Ascending aorta (tissue), 2 donors: ENCODE data around the gene CDC26. TPM values are rescaled to one million over a fixed set of nuclear protein-coding genes. Genes with fewer than 3 reads are reported as not detected.

Source experiments
- DNase-seq, 2 donors: peaks; one replicate each; pipeline ENCODE4 v3.0.0-alpha.2; 2019; ENCODE audit warnings: low spot score in 2 of 2
- H3K27ac ChIP-seq, 2 donors: fragments of 200-600 bp; sonication (generic); one replicate each; pipeline ENCODE4 v1.5.1; 2016 to 2017; ENCODE audit warnings: mild to moderate bottlenecking in 1 of 2
- H3K27me3 ChIP-seq: fragments of 200-600 bp; sonication (generic); one replicate; pipeline ENCODE4 v1.5.1; 2017
- H3K36me3 ChIP-seq, 2 donors: fragments of 200-600 bp; sonication (generic); one replicate each; pipeline ENCODE4 v1.5.1; 2016
- H3K4me1 ChIP-seq, 2 donors: fragments of 200-600 bp; sonication (generic); one replicate each; pipeline ENCODE4 v1.5.1; 2016 to 2017; ENCODE audit warnings: mild to moderate bottlenecking in 1 of 2
- H3K4me3 ChIP-seq, 2 donors: fragments of 200-600 bp; sonication (generic); one replicate each; pipeline ENCODE4 v1.5.1; 2016 to 2017; ENCODE audit warnings: mild to moderate bottlenecking in 1 of 2
- H3K9me3 ChIP-seq, 2 donors: fragments of 200-600 bp; sonication (generic); one replicate each; pipeline ENCODE4 v1.5.1; 2016
- CTCF ChIP-seq, 3 experiments: fragments of 200-600 bp in 2 of 3; fragments of 450-650 bp in 1 of 3; sonication (generic) in 2 of 3; IDR thresholded peaks; one replicate each; pipeline ENCODE4 v1.5.1; 2016 to 2019; ENCODE audit warnings: antibody characterized with exemption in 3 of 3, mild to moderate bottlenecking in 1 of 3, moderate library complexity in 1 of 3
- intact Hi-C: fragments of 100-400 bp; cut with DNase I; formaldehyde crosslinking; loops from one replicate; pipeline ENCODE4 v1.15.1; 2023
- total RNA-seq: library from RNA; depleted of rRNA; stranded (reverse); fragments of >200 nt; gene quantifications from one replicate; pipeline ENCODE4 v1.1.0, GENCODE V29; 2016

The CDC26 gene
- total RNA-seq, 1 donor from 2014 or later, result 1.2 TPM

GRCh38 chr9:113269871-113270270, 5.5 kb downstream of the CDC26 start:
- Histone ChIP-seq H3K27me3 (no peaks in the 10 kb centered on the region), H3K27ac (no peak overlapping the region), H3K4me3 (no peak overlapping the region), H3K4me1 (peaks cover 0 to 2% of the 10 kb centered on the region in 2 donors), H3K36me3 (peaks cover 51 to 70% of the 10 kb centered on the region in 2 donors), H3K9me3 (no peaks in the 10 kb centered on the region)
- intact Hi-C loops, result no loop called here
- no peak for TF ChIP-seq CTCF (IDR thresholded peaks at IDR 0.05)
- DNase-seq, result no peak

DNA sequence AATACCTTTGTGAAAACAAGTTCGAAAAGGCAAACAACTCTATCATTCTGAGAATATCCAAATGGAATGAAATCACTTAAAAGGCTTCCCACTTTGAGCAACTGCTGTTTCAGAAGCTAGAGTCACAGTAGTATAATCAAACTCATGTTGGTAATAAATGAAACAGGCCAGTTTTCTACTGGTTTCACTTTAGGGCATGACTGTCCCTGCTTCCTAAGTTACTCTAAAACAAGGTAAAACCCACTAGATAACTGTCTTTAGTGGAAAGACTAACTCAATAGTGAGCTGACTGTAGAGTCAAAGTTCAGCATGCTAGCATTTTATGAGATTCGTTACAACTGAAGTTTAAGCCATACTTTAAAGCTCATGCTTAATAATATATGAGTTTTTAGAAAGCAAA, 6.0 kb downstream of the CDC26 start:
- H3K4me3 ChIP-seq, result no peak overlapping the region
- H3K27me3 ChIP-seq, result no peaks in the 10 kb centered on the region
- H3K4me1 ChIP-seq, result peaks cover 0 to 2% of the 10 kb centered on the region in 2 donors
- no peak for DNase-seq
- peaks cover 51 to 70% of the 10 kb centered on the region in 2 donors for H3K36me3 ChIP-seq
- TF ChIP-seq CTCF (IDR thresholded peaks at IDR 0.05), result no peak
- no peak overlapping the region for H3K27ac ChIP-seq
- intact Hi-C loops, result no loop called here
- no peaks in the 10 kb centered on the region for H3K9me3 ChIP-seq

DNA sequence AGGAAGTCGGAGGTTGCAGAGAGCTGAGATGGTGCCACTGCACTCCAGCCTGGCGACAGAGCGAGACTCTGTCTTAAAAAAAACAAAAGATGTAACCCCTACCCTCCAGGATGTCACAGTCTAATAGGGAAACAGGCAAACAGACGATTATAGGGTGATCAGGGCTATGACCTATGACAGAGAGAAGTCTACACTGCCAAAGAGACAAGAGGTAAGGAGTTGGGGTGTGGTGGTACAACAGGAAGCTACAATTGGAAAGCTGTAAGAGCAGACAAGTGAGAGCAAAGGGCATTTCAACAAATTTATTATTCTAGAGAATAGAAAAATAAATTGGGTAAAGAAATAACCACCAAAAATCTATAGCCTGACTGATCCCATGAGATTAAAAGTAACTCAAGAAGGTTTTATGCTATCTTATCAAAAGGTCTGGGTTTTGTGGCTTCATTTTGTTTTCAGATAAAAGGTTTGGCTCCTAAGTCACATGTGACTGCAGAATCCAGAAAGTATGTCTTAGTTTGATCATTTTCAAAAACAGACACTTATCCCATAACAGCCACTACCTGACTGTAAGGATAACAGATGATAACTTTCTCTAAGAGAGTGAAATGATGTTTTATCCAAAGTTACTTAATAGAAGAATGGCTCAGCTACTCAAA, 7.3 kb downstream of the CDC26 start:
- TF ChIP-seq CTCF (IDR thresholded peaks at IDR 0.05), result no peak
- intact Hi-C loops, result no loop called here
- Histone ChIP-seq H3K27me3 (no peaks in the 10 kb centered on the region), H3K4me3 (no peak overlapping the region), H3K27ac (no peak overlapping the region), H3K36me3 (peaks cover 48 to 68% of the 10 kb centered on the region in 2 donors), H3K4me1 (no peaks in the 10 kb centered on the region), H3K9me3 (no peaks in the 10 kb centered on the region)
- no peak for DNase-seq

GRCh38 chr9:113266174-113266573, 9.2 kb downstream of the CDC26 start:
- H3K27ac ChIP-seq, result no peak overlapping the region
- TF ChIP-seq CTCF (IDR thresholded peaks at IDR 0.05), result no peak
- peaks cover 41 to 51% of the 10 kb centered on the region in 2 donors for H3K36me3 ChIP-seq
- intact Hi-C loops, result no loop called here
- no peak overlapping the region for H3K4me3 ChIP-seq
- DNase-seq, result no peak
- H3K4me1 ChIP-seq, result no peaks in the 10 kb centered on the region
- H3K27me3 ChIP-seq, result no peaks in the 10 kb centered on the region
- no peaks in the 10 kb centered on the region for H3K9me3 ChIP-seq

GRCh38 chr9:113261917-113262671, 13.3 kb downstream of the CDC26 start:
- H3K27me3 ChIP-seq, result no peaks in the 10 kb centered on the region
- H3K4me3 ChIP-seq, result no peak overlapping the region
- DNase-seq, result no peak
- H3K4me1 ChIP-seq, result no peaks in the 10 kb centered on the region
- TF ChIP-seq CTCF (IDR thresholded peaks at IDR 0.05), result no peak
- intact Hi-C loops, result no loop called here
- no peak overlapping the region for H3K27ac ChIP-seq
- H3K36me3 ChIP-seq, result peaks cover 28 to 48% of the 10 kb centered on the region in 2 donors
- no peaks in the 10 kb centered on the region for H3K9me3 ChIP-seq
